HG03342 (cell line): ENCODE measurements around the gene RPS16.
"Not testable (repeated sequence)": the region's sequence is repeated elsewhere in the genome, so short reads cannot be mapped to it uniquely, and the experiment has no call there.

Experiments used
- ATAC-seq: cut with Tn5 transposase; IDR thresholded peaks from one replicate; pipeline ENCODE4 v1.9.1; 2021; ENCODE audit warnings: mild to moderate bottlenecking, moderate library complexity; ENCODE audit not compliant: unreplicated experiment

Gene RPS16

DNA sequence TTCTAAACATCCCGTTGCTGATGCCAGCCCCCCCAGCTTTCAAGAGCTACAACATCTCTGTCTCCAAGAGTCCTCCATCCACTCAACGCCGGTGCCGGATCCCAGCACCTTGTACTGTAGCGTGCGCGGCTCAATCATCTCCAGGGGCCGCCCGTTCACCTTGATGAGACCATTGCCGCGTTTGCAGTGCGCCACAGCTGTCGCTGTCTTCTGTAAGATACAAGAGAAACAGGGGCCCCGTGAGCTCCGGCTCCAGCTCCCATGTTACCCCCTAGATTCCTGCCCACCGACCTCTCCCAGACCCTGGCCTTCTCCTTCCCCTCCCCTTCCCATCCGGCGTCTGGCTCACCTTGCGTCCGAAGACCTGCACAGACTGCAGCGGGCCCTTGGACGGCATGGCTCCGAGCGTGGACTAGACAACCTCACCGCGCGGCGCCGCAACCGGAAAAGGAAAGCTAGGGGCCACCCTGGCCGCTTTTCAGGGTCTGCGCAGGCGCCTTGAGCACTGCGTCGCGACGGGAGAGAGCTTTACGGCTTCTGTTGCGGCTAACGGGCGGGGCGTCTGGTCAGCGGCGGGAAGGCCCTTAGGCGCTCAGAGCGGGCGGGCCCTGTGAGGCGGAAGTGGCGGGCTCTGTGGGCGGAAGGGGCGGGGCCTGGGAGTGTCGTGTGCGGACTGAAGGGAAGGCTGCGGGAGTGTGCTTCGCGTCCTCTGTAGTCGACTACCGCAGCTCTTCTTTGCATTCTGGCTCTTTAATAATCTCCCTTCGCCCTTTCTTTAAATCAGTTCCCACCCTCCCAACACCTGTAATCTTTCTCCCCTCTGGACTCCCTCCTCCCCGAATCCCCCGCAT lies at the start of gene RPS16:
TSS of gene RPS16 (minus strand) at position 451 of the 851 bp plus-strand sequence. CDS start at position 397, 54 bp downstream.
- ATAC-seq: peak; percentile 69

DNA sequence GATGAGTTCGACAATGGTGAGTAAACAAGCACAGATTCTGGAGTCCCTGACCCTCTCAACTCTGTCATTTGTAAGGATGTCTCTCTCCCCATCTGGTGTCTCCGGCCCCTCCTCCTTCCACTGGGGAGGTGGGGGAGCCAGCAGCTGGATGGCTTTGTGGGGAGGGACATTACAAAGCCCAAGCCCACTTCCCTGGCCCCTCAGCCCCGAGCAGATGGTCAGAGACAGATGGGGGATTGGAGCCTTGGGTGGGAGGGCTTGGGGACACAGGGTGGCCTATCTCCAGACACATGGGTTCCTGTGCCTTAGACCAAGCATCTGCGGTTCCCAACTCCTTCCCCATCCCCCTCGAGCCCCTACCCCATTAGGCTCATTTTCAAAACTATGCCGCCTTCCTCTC lies 47.4 kb upstream of the RPS16 start:
- ATAC-seq: no peak

DNA sequence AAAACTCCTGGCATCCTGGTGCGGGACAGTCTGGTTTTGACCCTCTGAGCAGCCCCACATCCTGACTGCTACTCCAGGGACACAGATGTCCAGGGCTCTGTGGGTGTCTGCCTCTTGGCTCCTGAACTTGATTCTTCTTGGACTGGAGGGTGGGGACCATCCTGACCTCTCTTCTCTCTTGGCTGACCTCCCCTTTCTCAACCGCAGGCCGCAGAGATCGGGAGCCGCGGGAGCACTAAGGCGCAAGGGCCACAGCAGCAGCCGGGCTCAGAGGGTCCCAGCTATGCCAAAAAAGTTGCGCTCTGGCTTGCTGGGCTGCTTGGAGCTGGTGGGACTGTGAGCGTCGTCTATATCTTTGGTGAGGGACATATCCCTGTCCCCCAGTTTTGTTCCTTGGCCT lies 45.9 kb upstream of the RPS16 start:
- ATAC-seq: no peak

DNA sequence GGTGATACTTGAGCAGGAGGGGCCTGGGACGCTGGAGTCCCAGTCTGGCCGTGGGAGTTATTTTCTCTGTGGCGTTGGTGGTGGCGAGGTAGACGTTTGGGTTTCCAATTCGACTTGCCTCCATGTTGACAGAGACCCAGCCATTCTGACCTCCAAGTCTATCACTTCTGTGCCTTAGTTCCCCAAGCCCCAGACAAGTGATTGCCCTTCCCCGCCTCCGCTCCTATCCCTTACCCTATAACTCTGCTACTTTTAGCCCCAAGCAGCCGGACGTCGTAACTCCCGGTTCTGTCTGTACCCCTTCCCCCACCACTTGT lies 45.4 kb upstream of the RPS16 start:
- ATAC-seq: no peak

DNA sequence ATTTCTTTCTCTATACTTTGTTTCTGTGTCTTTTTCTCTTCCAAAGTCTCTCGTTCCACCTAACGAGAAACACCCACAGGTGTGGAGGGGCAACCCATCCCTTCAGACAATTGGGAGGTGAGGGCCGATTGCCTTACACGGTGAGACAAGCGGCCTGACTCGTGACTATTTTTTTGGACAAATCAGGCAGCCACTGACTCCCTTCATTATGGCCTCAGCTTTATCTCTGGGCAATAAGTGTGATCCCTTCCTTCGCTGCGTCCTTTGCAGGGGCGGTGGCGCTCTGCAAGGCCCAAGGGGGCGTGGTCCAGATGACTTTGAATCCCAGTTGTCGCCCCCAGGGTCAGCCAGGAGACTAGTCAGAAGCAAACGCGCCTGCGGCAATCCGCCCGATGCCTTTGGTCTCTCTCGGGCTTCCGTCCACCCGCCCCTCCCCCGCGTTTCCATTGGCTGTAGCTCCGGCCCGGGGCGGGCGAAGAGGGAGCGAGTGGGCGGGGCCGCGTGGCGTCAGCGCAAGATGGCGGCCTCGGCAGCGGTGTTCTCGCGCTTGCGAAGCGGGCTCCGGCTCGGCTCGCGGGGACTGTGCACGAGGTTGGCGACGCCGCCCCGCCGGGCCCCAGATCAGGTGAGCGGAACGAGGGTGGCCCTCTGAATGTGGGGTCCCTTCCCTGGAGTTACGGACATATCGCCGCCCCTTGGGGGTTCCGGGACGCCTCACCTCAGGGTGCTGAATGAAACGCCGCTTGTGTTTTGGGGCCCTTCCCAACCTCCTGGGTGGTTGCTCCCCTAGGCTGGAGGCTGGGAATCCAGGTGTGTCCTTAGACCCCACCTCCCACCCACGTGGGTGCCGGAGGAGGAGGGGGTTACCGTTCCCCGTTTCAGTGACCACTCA lies 44.8 kb upstream of the RPS16 start, which contains the start of gene TIMM50:
TSS of gene TIMM50 (plus strand) at position 502 of the 892 bp plus-strand sequence. CDS start at position 518, 16 bp downstream.
- ATAC-seq: peak; percentile 81

DNA sequence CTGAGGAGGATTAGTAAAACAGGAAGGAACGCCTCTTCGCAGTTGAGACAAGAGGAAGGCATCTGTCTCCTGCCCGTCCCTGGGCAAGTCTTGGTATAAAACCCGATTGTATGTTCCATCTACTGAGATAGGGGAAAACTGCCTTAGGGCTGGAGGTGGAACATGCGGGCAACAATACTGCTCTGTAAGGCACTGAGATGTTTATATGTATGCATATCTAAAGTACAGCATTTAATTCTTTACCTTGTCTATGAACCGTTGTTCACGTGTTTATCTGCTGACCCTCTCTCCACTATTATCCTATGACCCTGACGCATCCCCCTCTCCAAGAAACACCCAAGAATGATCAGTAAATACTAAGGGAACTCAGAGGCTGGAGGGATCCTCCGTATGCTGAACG lies 44.2 kb upstream of the RPS16 start:
- ATAC-seq: no peak

DNA sequence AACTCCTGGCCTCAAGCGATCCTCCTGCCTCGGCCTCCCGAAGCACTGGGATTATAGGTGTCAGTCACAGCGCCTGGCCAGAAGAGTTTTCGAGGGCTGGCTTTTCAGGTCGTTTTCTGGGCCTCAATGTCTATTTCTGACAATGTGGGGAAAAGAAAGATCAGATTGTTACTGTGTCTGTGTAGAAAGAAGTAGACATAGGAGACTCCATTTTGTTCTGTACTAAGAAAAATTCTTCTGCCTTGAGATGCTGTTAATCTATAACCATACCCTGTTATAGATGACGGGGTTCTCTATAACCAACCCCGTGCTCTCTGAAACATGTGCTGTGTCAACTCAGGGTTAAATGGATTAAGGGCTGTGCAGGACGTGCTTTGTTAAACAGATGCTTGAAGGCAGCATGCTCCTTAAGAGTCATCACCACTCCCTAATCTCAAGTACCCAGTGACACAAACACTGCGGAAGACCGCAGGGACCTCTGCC lies 43.6 kb upstream of the RPS16 start:
- not testable (repeated sequence) for ATAC-seq

DNA sequence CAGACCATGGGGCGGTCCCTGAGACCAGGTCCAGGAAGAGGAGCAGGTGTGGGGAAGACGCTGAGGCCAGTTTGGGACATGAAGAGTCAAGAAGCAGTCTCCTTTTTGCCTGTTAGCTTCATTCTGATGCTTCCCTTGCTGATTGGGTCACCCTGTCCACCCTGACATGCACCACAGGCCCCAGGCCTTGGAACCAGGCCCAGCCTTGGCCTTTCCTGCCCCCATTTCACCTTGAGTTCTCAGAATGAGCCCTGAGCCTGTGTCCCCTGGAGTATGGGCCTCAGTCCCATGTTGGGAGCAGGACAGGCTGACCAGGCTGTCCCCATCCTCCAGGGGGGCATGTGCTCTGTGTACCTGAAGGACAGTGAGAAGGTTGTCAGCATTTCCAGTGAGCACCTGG lies 40.0 kb upstream of the RPS16 start:
- no peak for ATAC-seq

DNA sequence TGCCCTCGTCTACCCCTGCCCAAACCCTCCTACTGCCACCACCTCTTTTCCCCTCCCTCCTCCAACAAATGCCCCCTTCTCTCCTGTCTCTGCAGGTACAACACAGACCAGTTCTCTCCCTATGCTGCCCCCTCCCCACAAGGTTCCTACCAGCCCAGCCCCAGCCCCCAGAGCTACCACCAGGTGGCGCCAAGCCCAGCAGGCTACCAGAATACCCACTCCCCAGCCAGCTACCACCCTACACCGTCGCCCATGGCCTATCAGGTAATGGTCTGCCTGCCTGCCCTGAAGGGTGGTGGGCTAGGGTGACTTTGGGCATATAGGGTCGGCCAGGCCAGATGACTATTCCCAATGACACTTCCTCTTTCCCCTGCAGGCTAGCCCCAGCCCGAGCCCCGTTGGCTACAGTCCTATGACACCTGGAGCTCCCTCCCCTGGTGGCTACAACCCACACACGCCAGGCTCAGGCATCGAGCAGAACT lies 38.4 kb upstream of the RPS16 start:
- no peak for ATAC-seq

DNA sequence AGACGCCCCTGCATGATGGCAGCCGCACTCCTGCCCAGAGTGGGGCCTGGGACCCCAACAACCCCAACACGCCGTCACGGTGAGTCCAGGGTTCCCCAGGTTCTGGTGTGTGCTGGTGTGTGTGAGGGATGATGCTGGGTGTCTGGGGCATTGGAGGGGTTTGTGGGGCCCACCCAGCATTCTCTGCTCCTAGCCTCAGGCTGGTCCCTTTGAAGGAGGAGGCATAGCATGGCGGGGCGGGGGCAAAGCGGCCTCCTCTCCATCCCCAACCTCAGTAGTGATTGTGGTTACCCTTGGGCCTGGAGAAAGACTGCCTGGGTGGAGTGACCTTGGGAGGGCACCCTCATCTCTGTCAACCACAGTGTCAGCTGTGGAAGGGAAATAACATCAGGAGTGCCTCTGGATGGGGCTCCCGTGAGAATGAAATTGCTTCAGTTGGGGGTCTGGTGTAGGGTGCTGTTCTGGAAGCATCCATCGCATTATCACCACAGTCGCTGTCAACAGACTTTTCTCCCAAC lies 37.8 kb upstream of the RPS16 start:
- no peak for ATAC-seq

DNA sequence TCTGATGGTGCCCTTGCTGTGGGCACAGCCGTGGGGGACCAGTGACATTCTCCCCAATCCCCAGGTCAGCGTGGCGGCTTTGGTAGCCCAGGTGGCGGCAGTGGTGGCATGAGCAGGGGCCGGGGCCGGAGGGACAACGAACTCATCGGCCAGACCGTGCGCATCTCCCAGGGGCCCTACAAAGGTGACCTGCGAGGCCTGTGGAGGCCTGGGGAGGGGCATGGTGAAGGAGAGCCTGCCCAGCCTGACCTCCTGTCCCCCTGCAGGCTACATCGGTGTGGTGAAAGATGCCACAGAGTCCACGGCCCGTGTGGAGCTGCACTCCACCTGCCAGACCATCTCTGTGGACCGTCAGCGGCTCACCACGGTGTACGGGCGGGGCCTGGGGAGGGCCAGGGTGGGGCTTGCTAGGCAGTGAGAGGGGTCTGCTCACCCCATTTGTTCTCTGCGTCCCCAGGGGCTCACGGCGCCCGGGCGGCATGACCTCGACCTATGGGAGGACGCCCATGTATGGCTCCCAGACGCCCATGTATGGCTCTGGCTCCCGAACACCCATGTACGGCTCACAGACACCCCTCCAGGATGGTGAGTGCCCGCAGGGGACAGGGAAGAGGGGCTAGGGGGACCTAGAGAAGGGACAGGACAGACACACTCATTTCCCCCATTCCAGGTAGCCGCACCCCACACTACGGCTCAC lies 37.1 kb upstream of the RPS16 start:
- ATAC-seq: no peak

DNA sequence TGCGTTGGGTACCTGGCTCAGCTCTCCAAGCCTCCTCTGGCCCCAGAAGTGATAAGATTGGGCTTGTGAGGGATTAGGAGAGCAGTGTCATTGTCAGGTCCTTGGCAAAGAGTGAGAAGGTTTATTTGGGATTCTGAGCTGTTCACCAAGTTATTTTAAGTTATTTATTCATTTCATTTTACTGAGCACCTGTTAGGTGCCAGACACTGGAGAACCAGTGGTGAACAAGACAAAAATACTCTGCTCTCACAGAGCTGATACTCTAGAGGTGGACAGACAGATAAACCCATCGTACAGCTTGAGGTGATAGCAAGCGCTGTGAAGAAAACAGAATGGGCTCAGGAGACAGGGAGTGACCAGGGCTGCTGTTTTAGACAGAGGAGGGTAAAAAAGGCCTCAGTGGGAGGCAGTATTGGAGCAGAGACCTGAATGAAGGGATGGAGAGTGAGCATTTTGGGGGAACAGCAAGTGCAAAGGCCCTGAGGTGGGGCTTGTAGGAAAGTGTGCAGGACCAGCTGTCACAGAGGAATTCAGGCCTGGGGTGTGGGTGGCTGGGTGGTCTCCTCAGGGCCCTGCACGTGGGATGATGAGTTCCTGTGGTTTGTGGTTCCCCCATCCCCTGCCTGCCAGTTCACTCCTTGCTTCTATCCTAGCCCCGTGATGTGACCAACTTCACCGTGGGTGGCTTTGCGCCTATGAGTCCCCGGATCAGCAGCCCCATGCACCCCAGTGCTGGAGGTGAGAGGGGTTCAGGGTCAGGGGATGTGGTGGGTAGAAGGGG lies 36.2 kb upstream of the RPS16 start:
- no peak for ATAC-seq

DNA sequence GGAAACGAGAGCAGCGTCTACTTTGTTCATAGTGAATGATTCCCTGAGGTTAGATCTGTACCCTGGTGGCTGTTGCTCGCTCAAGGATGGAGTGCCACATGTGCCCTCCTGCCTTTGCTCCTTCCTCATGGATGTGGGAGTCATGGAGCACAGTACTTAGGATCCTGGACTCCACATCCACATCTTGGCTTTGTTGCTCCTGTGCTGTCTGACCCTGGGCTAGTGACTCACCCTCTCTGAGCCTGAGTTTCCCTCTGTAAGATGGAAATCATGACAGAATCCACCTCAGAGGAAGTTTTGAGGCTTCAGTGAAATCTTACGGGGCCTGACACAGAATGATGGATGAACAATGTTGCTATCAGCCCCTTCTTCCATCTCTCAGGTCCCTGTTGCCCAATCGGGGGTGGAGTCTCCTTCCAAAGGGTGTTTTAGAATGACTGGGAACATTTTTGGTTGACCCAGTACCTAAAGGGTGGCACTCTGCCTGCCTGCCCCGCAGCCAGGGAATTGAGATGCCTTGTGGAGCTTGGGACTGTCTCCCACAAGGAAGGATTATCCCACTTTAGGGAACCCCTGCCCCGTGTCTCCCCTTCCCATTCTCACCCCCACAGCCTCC lies 35.1 kb upstream of the RPS16 start:
- no peak for ATAC-seq

DNA sequence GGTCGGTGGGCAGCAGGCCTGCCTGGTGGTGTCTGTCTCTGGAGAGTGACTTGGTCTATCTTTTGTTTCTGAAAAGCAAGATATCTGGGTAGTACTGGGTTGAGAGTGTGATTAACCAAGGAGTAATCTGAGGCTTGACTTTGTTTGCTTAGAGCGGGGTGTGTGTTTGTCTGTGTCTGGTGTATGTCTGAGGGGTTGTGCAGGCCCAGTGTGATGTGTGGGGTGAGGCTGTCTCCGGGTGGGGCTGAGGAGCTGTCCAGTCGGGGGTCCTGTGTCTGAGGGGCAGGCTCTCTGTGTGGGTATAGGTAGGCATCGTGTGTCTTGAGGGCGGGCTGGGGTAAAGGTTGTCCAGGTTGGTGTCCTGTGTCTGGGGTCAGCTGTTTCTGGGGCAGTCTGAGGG lies 33.8 kb upstream of the RPS16 start:
- ATAC-seq: no peak

DNA sequence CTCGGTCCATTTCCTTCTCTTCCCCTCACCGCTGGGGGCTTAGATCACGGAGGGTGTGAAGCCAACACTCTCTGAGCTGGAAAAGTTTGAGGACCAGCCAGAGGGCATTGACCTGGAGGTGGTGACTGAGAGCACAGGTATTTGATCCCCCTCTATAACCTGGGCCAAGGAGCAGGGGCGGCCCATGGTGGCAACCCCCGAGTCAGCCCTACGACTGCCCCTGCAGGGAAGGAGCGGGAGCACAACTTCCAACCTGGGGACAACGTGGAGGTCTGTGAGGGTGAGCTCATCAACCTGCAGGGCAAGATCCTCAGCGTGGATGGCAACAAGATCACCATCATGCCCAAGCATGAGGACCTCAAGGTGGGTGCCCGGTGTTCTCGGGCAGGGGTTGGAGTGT lies 33.3 kb upstream of the RPS16 start:
- ATAC-seq: no peak

DNA sequence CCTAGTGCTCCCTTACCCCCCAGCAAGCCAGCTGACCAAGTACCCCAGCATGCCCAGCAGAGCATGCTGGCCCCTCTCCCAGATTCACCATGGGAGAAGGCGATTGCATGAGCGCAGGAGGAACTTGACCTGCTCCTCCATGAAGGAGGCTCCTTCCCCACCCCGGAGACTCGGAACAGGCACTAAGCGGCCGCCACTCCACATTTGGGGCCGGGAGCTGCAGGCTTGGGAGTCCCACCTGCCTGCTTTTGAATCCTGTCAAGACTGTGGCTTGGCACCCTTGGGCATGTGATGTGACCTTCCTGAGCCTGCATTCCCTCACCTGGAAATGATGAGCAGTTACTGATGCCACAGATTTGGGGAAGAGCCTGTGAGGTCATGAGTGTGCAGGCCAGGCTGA lies 32.2 kb upstream of the RPS16 start:
- ATAC-seq: no peak

DNA sequence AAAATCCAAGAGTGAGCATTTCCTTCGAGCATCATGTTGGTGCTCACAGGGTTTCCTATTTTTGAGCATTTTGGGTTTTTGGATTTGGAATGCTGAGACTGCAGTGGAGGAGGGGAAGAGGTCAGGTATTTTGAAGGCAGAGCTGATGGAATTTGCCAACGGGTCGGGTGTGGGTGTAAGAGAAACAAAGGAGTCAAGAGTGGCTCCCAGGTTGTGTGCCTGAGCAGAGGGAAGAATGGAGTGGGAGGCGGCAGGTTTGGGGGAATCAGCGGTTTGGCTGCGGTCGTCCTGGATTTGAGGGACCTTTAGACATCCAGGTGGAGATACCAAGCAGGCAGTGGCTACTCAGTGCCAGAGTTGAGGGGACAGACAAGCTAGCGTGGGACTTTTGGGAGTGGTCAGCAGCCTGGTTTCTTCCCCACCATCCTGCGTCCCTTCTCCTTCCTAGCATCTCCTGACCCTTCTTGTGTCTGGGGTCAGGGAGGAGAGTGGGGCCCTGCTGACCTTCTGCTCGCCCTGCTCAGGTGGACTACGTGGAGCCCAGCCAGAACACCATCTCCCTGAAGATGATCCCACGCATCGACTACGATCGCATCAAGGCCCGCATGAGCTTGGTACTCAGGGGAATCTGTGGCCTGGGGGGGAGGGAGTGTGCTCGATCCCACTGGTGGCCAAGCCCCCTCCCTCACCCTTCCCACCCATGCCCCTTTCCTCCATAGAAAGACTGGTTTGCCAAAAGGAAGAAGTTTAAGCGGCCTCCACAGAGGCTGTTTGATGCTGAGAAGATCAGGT lies 30.4 kb upstream of the RPS16 start:
- ATAC-seq: no peak

DNA sequence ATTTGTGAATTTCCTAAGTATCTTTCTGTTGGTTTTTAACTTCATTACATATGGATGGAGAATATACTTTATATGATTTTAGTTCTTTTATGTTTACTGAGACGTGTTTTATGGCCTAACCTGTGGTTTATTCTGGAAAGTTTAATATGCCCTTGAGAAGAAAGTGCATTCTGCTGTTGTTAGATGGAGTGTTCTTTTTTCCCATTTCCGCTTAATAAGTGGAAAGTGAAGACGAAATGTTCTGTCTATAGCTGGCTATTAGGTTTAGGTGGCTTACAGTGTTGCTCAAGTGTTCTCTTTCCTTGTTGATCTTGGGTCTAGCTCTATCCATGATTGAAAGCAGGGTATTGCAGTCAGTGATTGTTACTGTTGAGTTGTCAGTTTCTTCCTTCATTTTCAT lies 27.7 kb upstream of the RPS16 start:
- no peak for ATAC-seq

DNA sequence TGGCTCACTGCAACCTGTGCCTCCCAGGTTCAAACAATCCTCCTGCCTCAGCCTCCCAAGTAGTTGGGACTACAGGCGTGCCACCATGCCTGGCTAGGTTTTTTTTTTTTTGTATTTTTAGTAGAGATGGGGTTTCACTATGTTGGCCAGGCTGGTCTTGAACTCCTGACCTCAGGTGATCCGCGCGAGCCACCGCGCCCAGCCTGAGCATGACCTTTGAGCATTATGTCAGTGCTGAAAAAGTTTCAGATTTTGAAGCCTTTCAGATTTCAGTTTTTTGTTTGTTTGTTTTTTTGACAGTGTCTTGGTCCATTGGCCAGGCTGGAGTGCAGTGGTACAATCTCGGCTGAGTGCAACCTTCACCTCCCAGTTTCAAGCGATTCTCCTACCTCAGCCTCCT lies 15.5 kb upstream of the RPS16 start:
- ATAC-seq: not testable (repeated sequence)
